Hepatic stellate cell (primary cell): Measurements from ENCODE around the gene ALG8.
"Not testable (repeated sequence)": the region's sequence is repeated elsewhere in the genome, so short reads cannot be mapped to it uniquely, and the experiment has no call there.

ENCODE experiments used
- DNase-seq: peaks from one replicate; pipeline ENCODE4 v3.0.0; 2011; ENCODE audit warnings: low spot score

The ALG8 gene

GRCh38 chr11:78139422-78140391, at the start of gene ALG8:
Gene ALG8, minus strand, starts transcription at chr11:78139626. Its CDS starts 38 bp downstream, at chr11:78139588.
- peak; percentile 99 for DNase-seq

GRCh38 chr11:78188286-78189173, 49.1 kb upstream of the ALG8 start, which contains the start of the genes KCTD21 and USP35:
Gene KCTD21, minus strand, starts transcription at chr11:78188626. Its CDS starts 14,072 bp downstream, at chr11:78174554.
Gene USP35, plus strand, starts transcription at chr11:78188919. Its CDS starts 7,327 bp downstream, at chr11:78196246.
- DNase-seq: peak; percentile 98

- DNase-seq: peak; percentile 63
Measured at GRCh38 chr11:78187366-78188285, 48.2 kb upstream of the ALG8 start.

- no peak for DNase-seq
Measured at GRCh38 chr11:78181185-78181584, 41.8 kb upstream of the ALG8 start.

- no peak for DNase-seq
Measured at GRCh38 chr11:78180751-78181150, 41.3 kb upstream of the ALG8 start.

- no peak for DNase-seq
Measured at GRCh38 chr11:78179459-78180071, 40.1 kb upstream of the ALG8 start.

- DNase-seq: no peak
Measured at GRCh38 chr11:78177216-78177615, 37.8 kb upstream of the ALG8 start.

- DNase-seq: no peak
Measured at GRCh38 chr11:78176605-78177141, 37.2 kb upstream of the ALG8 start.

- not testable (repeated sequence) for DNase-seq
Measured at GRCh38 chr11:78175862-78176261, 36.4 kb upstream of the ALG8 start.

GRCh38 chr11:78171951-78172350, 32.5 kb upstream of the ALG8 start:
- DNase-seq: no peak

GRCh38 chr11:78170874-78171549, 31.6 kb upstream of the ALG8 start:
- DNase-seq: no peak

GRCh38 chr11:78170413-78170812, 31.0 kb upstream of the ALG8 start:
- DNase-seq: no peak

- peak; percentile 93 for DNase-seq
Measured at GRCh38 chr11:78168539-78169477, 29.4 kb upstream of the ALG8 start.

GRCh38 chr11:78166855-78167469, 27.5 kb upstream of the ALG8 start:
- DNase-seq: no peak

- DNase-seq: no peak
Measured at GRCh38 chr11:78164471-78164870, 25.0 kb upstream of the ALG8 start.

- DNase-seq: no peak
Measured at GRCh38 chr11:78163828-78164227, 24.4 kb upstream of the ALG8 start.

GRCh38 chr11:78161962-78162371, 22.5 kb upstream of the ALG8 start:
- DNase-seq: peak; percentile 51

- DNase-seq: no peak
Measured at GRCh38 chr11:78161346-78161745, 21.9 kb upstream of the ALG8 start.
